ENCODE results near the gene NRIP2. TPM values are rescaled to one million over a fixed set of nuclear protein-coding genes. Genes with fewer than 3 reads are reported as not detected.

The NRIP2 gene
- total and polyA plus RNA-seq, 2 experiments from 2014 or later = 0.66 TPM; not detected in 1

GRCh38 chr12:2775431-2775830 is 59.4 kb downstream of the NRIP2 start:
- Histone ChIP-seq H2AFZ (no peak overlapping the region), H3K79me2 (replicated peaks; ENCODE audit: insufficient read depth) (no peaks in the 10 kb centered on the region), H3K4me2 (no peak overlapping the region), H3K27ac (ENCODE audit: low read depth) (no peak overlapping the region), H3K4me3 (no peak overlapping the region), H3K4me1 (ENCODE audit: insufficient read depth) (peaks cover 21% of the 10 kb centered on the region), H4K20me1 (replicated peaks; ENCODE audit: insufficient read depth) (no peaks in the 10 kb centered on the region), H3K27me3 (ENCODE audit: insufficient read depth) (no peaks in the 10 kb centered on the region), H3F3A (replicated peaks; ENCODE audit: low read depth) (no peaks in the 10 kb centered on the region), H3K36me3 (ENCODE audit: insufficient read depth) (no peaks in the 10 kb centered on the region), H3K9me2 (ENCODE audit: insufficient read depth) (0 out of 2 replicates have a peak, but pooled peaks cover 4% of the 10 kb centered on the region)
- TF ChIP-seq REST (IDR thresholded peaks at IDR 0.05; ENCODE audit: unreplicated experiment) (no peak), EZH2 (IDR thresholded peaks at IDR 0.05; ENCODE audit: low read depth, unreplicated experiment) (no peak), CTCF (conservative IDR thresholded peaks at IDR 0.05; ENCODE audit: low read depth in 2 of 2) (no peak), JUNB (IDR thresholded peaks at IDR 0.05; ENCODE audit: unreplicated experiment) (no peak), STAT1 (IDR thresholded peaks at IDR 0.05; ENCODE audit: unreplicated experiment) (no peak), EZH2phosphoT487 (IDR thresholded peaks at IDR 0.05; ENCODE audit: unreplicated experiment) (no peak), ETS1 (IDR thresholded peaks at IDR 0.05) (no peak), ZNF331 (CRISPR knock-in tag; IDR thresholded peaks at IDR 0.05; ENCODE audit: low read depth) (no peak), ZNF114 (CRISPR knock-in tag; IDR thresholded peaks at IDR 0.05) (no peak), CREB1 (CRISPR knock-in tag; IDR thresholded peaks at IDR 0.05; ENCODE audit: low read depth) (no peak), NANOG (IDR thresholded peaks at IDR 0.05; ENCODE audit: borderline replicate concordance) (no peak), ZNF462 (CRISPR knock-in tag; IDR thresholded peaks at IDR 0.05) (no peak), POLR2AphosphoS5 (IDR thresholded peaks at IDR 0.05; ENCODE audit: low read depth) (no peak)
- H3K27me3 Mint-ChIP-seq (ENCODE audit: insufficient read depth, low read depth, poor library complexity) = peaks cover 10% of the 10 kb centered on the region
- H3K9me3 Mint-ChIP-seq = peaks cover 1% of the 10 kb centered on the region; the same call in 2 of the 3 replicates
- ATAC-seq (no peak), DNase-seq (ENCODE audit: low spot score) (no peak)
- peaks cover 2% of the 10 kb centered on the region; the same call in 1 of the 3 replicates for H3K36me3 Mint-ChIP-seq (ENCODE audit: low read depth)
- peaks cover 26% of the 10 kb centered on the region for H3K4me1 Mint-ChIP-seq
- H3K4me3 Mint-ChIP-seq = no peak overlapping the region
- H3K27ac Mint-ChIP-seq = no peak overlapping the region

All from GM23338 (cell line).